Liver (tissue), 9 donors: ENCODE data around the gene WNT7B. TPM values are rescaled to one million over a fixed set of nuclear protein-coding genes. Genes with fewer than 3 reads are reported as not detected.

ENCODE experiments used
- DNase-seq: peaks from one replicate; pipeline ENCODE4 v3.0.0-alpha.2; 2017; ENCODE audit warnings: low spot score
- H3K27ac ChIP-seq, 2 donors: one replicate each; pipeline ENCODE4 v1.7.0; 2013; ENCODE audit warnings: inconsistent platforms in 2 of 2, low read length in 2 of 2, control low read depth in 1 of 2, low read depth in 1 of 2, mild to moderate bottlenecking in 1 of 2
- H3K27me3 ChIP-seq, 4 donors: one replicate each; pipeline versions ENCODE4 v1.6.1 to v1.7.0; 2013; ENCODE audit warnings: low read length in 3 of 4, inconsistent platforms in 1 of 4, mild to moderate bottlenecking in 1 of 4, moderate library complexity in 1 of 4; ENCODE audit not compliant: control insufficient read depth in 4 of 4, insufficient read depth in 4 of 4
- H3K36me3 ChIP-seq, 4 donors: one replicate each; pipeline versions ENCODE4 v1.6.1 to v1.7.0; 2013; ENCODE audit warnings: low read length in 3 of 4, mild to moderate bottlenecking in 3 of 4, low read depth in 1 of 4, moderate library complexity in 1 of 4; ENCODE audit not compliant: control insufficient read depth in 4 of 4, insufficient read depth in 3 of 4
- H3K4me1 ChIP-seq, 4 donors: one replicate each; pipeline versions ENCODE4 v1.6.1 to v1.7.0; 2013; ENCODE audit warnings: low read length in 3 of 4, mild to moderate bottlenecking in 3 of 4, moderate library complexity in 1 of 4; ENCODE audit not compliant: control insufficient read depth in 4 of 4, insufficient read depth in 4 of 4
- H3K4me3 ChIP-seq, 3 donors: one replicate each; pipeline versions ENCODE4 v1.6.1 to v1.7.0; 2013; ENCODE audit warnings: low read length in 3 of 3, control low read depth in 1 of 3, low read depth in 1 of 3, mild to moderate bottlenecking in 1 of 3
- H3K9ac ChIP-seq, 2 donors: one replicate each; pipeline ENCODE4 v1.7.0; 2013; ENCODE audit warnings: low read length in 2 of 2, mild to moderate bottlenecking in 2 of 2, moderate library complexity in 2 of 2, control low read depth in 1 of 2, low read depth in 1 of 2
- H3K9me3 ChIP-seq, 4 donors: one replicate each; pipeline versions ENCODE4 v1.6.1 to v1.7.0; 2013; ENCODE audit warnings: low read length in 3 of 4; ENCODE audit not compliant: control insufficient read depth in 4 of 4
- EGR1 ChIP-seq, 2 donors: IDR thresholded peaks; 2 replicates each; pipeline ENCODE4 v1.6.1; 2016 to 2018; ENCODE audit warnings: antibody characterized with exemption in 2 of 2, low read depth in 2 of 2
- FOXA2 ChIP-seq: IDR thresholded peaks from 2 replicates; pipeline ENCODE4 v1.6.1; 2016; ENCODE audit warnings: antibody characterized with exemption
- HNF4A ChIP-seq, 2 donors: conservative IDR thresholded peaks; 2 replicates each; pipeline ENCODE4 v1.6.1; 2016; ENCODE audit warnings: antibody characterized with exemption in 2 of 2, mild to moderate bottlenecking in 2 of 2
- JUND ChIP-seq, 2 donors: IDR thresholded peaks; 2 replicates each; pipeline ENCODE4 v1.6.1; 2016; ENCODE audit warnings: antibody characterized with exemption in 2 of 2
- NR2F2 ChIP-seq: IDR thresholded peaks from 2 replicates; pipeline ENCODE4 v1.6.1; 2016; ENCODE audit warnings: antibody characterized with exemption
- RAD21 ChIP-seq, 2 donors: IDR thresholded peaks; 2 replicates each; pipeline ENCODE4 v1.6.1; 2016; ENCODE audit warnings: antibody characterized with exemption in 2 of 2, mild to moderate bottlenecking in 2 of 2
- SP1 ChIP-seq: IDR thresholded peaks from 2 replicates; pipeline ENCODE4 v1.6.1; 2018; ENCODE audit warnings: antibody characterized with exemption, mild to moderate bottlenecking
- TAF1 ChIP-seq: conservative IDR thresholded peaks from 2 replicates; pipeline ENCODE4 v1.6.1; 2016; ENCODE audit warnings: antibody characterized with exemption, mild to moderate bottlenecking
- YY1 ChIP-seq: IDR thresholded peaks from 2 replicates; pipeline ENCODE4 v1.6.1; 2016; ENCODE audit warnings: antibody characterized with exemption, mild to moderate bottlenecking
- WGBS: extraction: QIAGEN DNeasy Blood & Tissue Kit; methylation state at CpG from one replicate; pipeline ENCODE4 v1.1.7; 2013; 5-methylcytosine and 5-hydroxymethylcytosine counted together
- polyA plus RNA-seq, 2 donors: library from polyadenylated mRNA; stranded (reverse) in 1 of 2; unstranded in 1 of 2; fragments of 200-250 nt in 1 of 2; fragments of >200 nt in 1 of 2; fragmentation: Nextera tagmentation in 1 of 2; extraction: Ambion mirVana in 1 of 2; gene quantifications; one replicate each; pipeline versions ENCODE4 v1.2.1 to v1.2.3, GENCODE V29; 2013 to 2015
- total RNA-seq, 2 donors: library from RNA; depleted of rRNA; stranded (reverse); fragments of >200 nt; gene quantifications; one replicate each; pipeline ENCODE4 v1.2.3, GENCODE V29; 2014
- TF ChIP-seq, protein P1 (sequence below): IDR thresholded peaks from 2 replicates; pipeline ENCODE4 v1.6.1; 2016; ENCODE audit warnings: antibody characterized with exemption
- TF ChIP-seq, protein P2 (sequence below): IDR thresholded peaks from 2 replicates; pipeline ENCODE4 v1.6.1; 2016; ENCODE audit warnings: antibody characterized with exemption, mild to moderate bottlenecking
- TF ChIP-seq, protein P3 (sequence below): fragments of 150-350 bp; IDR thresholded peaks from 2 replicates; pipeline ENCODE4 v1.5.1; 2017; ENCODE audit warnings: improper control_type of control experiment, low read depth, low read length; ENCODE audit not compliant: missing input control
- TF ChIP-seq, protein P4 (sequence below): IDR thresholded peaks from 2 replicates; pipeline ENCODE4 v1.6.1; 2016; ENCODE audit warnings: antibody characterized with exemption
- donor health status: healthy.
- donor health status: healthy.
- donor health status: healthy.
- donor health status: healthy.
- donor health status: healthy.

Gene WNT7B
- total and polyA plus RNA-seq, 4 donors, result 0.06 to 0.28 TPM; not detected in 2

DNA sequence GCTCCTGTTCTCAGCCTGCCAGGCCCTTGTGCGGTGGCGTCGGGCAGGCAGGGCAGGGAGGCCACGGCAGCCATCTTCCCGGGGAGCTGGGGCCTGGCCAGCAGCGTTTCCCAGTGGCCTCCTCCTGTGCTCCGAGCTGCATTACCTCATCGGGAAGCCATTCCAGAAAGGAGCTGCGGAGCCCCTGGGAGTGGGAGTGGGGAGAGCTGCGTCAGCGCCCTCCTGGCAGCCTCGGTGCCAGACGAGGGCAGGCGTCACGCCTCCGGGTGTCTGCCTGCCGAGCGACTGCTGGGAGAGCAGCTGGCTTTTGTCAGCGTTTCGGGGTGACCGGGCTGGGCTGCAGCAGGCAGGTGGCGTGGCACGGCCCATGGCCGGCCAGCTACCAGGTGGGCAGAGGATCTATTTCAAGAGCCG lies 30.9 kb upstream of the WNT7B start:
- 76% methylated on average over 25 of the region's 25 CpGs for WGBS
- no peak overlapping the region for H3K9ac ChIP-seq
- H3K4me1 ChIP-seq, result peaks cover 4 to 27% (median 19%) of the 10 kb centered on the region in 4 donors
- H3K9me3 ChIP-seq, result peaks cover 0 to 3% (median under 1%) of the 10 kb centered on the region in 4 donors
- no peaks in the 10 kb centered on the region for H3K36me3 ChIP-seq
- TF ChIP-seq TAF1, result no peak
- TF ChIP-seq EGR1 (IDR thresholded peaks at IDR 0.05; ENCODE audit: low read depth in 2 of 2), result no peak
- no peak for TF ChIP-seq HNF4A (conservative IDR thresholded peaks at IDR 0.05)
- TF ChIP-seq, protein P1, sequence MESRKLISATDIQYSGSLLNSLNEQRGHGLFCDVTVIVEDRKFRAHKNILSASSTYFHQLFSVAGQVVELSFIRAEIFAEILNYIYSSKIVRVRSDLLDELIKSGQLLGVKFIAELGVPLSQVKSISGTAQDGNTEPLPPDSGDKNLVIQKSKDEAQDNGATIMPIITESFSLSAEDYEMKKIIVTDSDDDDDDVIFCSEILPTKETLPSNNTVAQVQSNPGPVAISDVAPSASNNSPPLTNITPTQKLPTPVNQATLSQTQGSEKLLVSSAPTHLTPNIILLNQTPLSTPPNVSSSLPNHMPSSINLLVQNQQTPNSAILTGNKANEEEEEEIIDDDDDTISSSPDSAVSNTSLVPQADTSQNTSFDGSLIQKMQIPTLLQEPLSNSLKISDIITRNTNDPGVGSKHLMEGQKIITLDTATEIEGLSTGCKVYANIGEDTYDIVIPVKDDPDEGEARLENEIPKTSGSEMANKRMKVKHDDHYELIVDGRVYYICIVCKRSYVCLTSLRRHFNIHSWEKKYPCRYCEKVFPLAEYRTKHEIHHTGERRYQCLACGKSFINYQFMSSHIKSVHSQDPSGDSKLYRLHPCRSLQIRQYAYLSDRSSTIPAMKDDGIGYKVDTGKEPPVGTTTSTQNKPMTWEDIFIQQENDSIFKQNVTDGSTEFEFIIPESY, result no peak
- no peak for TF ChIP-seq RAD21 (IDR thresholded peaks at IDR 0.05)
- no peak for TF ChIP-seq NR2F2
- TF ChIP-seq JUND (IDR thresholded peaks at IDR 0.05), result no peak
- TF ChIP-seq FOXA2, result no peak
- TF ChIP-seq, protein P2, sequence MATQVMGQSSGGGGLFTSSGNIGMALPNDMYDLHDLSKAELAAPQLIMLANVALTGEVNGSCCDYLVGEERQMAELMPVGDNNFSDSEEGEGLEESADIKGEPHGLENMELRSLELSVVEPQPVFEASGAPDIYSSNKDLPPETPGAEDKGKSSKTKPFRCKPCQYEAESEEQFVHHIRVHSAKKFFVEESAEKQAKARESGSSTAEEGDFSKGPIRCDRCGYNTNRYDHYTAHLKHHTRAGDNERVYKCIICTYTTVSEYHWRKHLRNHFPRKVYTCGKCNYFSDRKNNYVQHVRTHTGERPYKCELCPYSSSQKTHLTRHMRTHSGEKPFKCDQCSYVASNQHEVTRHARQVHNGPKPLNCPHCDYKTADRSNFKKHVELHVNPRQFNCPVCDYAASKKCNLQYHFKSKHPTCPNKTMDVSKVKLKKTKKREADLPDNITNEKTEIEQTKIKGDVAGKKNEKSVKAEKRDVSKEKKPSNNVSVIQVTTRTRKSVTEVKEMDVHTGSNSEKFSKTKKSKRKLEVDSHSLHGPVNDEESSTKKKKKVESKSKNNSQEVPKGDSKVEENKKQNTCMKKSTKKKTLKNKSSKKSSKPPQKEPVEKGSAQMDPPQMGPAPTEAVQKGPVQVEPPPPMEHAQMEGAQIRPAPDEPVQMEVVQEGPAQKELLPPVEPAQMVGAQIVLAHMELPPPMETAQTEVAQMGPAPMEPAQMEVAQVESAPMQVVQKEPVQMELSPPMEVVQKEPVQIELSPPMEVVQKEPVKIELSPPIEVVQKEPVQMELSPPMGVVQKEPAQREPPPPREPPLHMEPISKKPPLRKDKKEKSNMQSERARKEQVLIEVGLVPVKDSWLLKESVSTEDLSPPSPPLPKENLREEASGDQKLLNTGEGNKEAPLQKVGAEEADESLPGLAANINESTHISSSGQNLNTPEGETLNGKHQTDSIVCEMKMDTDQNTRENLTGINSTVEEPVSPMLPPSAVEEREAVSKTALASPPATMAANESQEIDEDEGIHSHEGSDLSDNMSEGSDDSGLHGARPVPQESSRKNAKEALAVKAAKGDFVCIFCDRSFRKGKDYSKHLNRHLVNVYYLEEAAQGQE, result no peak
- no peak for TF ChIP-seq YY1
- TF ChIP-seq, protein P3, sequence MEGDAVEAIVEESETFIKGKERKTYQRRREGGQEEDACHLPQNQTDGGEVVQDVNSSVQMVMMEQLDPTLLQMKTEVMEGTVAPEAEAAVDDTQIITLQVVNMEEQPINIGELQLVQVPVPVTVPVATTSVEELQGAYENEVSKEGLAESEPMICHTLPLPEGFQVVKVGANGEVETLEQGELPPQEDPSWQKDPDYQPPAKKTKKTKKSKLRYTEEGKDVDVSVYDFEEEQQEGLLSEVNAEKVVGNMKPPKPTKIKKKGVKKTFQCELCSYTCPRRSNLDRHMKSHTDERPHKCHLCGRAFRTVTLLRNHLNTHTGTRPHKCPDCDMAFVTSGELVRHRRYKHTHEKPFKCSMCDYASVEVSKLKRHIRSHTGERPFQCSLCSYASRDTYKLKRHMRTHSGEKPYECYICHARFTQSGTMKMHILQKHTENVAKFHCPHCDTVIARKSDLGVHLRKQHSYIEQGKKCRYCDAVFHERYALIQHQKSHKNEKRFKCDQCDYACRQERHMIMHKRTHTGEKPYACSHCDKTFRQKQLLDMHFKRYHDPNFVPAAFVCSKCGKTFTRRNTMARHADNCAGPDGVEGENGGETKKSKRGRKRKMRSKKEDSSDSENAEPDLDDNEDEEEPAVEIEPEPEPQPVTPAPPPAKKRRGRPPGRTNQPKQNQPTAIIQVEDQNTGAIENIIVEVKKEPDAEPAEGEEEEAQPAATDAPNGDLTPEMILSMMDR, result no peak
- H3K27me3 ChIP-seq, result no peaks in the 10 kb centered on the region
- H3K27ac ChIP-seq, result peak overlapping the region; percentile 64 to 75
- no peak for DNase-seq
- no peak overlapping the region for H3K4me3 ChIP-seq

DNA sequence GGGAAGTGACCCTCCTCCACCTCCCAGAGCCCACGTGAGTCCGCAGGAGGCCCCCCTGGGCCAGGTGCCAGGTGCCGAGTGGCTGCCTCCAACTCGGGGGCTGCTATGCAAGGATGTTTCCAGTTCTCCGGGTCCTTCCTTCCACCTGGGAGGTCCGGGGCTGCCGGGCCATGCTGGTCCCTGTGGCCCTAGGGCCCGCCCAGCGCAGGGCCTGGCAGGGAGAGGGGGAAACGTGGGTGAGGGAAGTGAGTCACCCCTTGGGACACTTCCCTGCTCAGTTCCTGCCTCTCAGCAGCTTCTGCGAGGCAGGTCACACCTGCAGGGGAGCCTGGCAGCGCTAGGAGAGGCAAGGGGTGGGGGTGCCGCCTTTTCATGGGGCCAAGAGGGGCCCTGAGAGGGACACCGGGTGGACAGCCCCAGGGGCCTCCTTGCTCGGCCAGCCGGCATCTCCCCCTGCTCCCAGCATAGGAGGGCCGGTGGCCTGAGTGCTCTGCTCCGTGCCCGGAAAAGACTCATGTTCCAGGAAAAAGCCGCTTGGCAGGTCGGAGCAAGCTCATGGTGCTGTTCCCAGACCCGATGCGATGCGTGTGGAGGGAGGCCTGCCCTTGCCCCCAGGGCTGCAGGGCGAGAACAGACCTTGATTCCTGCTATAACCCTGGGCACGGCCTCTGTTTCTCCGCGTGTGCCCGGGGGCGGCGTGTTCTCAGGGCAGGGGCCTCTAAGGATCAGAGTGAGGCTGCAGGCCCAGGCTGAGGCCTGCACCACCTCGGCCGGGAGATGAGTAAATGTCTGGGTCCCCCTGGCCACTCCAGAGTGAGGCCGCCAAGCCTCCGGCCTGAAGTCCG lies 30.3 kb upstream of the WNT7B start:
- no peak for DNase-seq
- no peaks in the 10 kb centered on the region for H3K36me3 ChIP-seq
- H3K9ac ChIP-seq, result no peak overlapping the region
- H3K27me3 ChIP-seq, result no peaks in the 10 kb centered on the region
- H3K27ac ChIP-seq, result peak overlapping the region; percentile 64 to 75
- TF ChIP-seq, protein P2, result no peak
- no peak for TF ChIP-seq SP1
- TF ChIP-seq RAD21 (IDR thresholded peaks at IDR 0.05), result no peak
- TF ChIP-seq YY1, result no peak
- TF ChIP-seq, protein P4, sequence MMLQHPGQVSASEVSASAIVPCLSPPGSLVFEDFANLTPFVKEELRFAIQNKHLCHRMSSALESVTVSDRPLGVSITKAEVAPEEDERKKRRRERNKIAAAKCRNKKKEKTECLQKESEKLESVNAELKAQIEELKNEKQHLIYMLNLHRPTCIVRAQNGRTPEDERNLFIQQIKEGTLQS, result no peak
- no peak for TF ChIP-seq FOXA2
- H3K4me3 ChIP-seq, result no peak overlapping the region
- 68% methylated on average over 36 of the region's 36 CpGs for WGBS
- peaks cover 0 to 3% (median under 1%) of the 10 kb centered on the region in 4 donors for H3K9me3 ChIP-seq
- peaks cover 2 to 21% (median 15%) of the 10 kb centered on the region in 4 donors for H3K4me1 ChIP-seq
